NCI-H524 treated with DMSO at 0.1 percent for 48 hours (cell line): ENCODE measurements around the gene COG3.
"Not testable (repeated sequence)": the region's sequence is repeated elsewhere in the genome, so short reads cannot be mapped to it uniquely, and the experiment has no call there.

Experiments used
- DNase-seq: peaks from one replicate; lab custom pipeline; 2025; lab: John Stamatoyannopoulos, UW

The COG3 gene

DNA sequence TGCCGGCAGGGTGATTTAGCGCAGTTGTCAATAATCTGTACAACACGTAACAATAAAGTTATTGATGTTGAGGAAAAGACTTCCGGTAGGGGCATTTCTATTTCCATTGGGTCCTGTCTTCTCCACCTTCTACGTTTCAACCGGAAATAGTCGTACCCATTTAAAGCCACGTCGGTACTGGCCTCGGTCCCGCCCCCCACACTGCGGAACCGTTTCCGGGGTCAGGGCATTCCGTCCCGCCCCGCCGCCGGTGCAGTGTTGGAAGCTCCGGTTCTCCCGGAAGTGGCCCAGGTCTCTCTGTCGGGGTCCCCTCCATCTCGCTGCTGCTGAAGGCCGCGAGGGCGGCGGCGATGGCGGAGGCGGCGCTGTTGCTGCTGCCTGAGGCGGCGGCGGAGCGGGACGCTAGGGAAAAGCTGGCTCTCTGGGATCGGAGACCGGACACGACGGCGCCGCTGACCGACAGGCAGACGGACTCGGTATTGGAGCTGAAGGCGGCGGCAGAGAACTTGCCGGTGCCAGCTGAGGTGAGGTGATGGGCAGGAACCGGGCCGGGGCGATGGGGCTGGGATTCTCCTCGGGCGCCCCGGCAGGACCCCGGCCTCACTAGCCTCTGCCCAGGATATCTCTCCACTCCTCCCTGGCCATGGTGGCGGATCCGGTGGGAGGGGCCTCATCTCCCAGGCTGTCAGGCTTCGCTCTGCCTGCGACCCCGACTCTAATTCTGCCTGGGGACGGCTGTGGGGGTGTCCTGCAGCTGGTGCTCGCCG is at the start of gene COG3:
Gene COG3, plus strand, starts transcription at position 253 of the 767 bp plus-strand sequence. Its CDS starts 98 bp downstream, at position 351.
- peak; percentile 92 for DNase-seq

DNA sequence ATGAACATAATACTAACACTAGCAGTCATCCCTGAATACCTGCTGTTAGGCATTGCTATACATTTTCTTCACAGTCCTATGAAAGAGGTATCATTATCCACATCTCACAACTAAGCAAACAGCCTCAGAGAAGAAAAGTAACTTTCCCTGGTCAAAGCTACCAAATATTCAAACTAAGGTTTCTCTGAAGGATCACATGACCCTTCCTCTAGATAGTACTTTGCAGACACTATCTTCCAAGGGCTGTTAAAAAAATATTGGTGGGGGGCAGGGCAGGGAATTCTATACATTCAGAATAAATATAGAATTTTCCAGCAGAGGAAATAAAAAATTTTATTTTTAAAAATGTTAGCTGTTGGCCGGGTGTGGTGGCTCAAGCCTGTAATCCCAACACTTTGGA is 49.6 kb upstream of the COG3 start:
- no peak for DNase-seq

GRCh38 chr13:45416516-45417128 is 48.1 kb upstream of the COG3 start:
- no peak for DNase-seq

- DNase-seq = peak; percentile 69
Measured at GRCh38 chr13:45417790-45418534, 46.8 kb upstream of the COG3 start, which contains the start of gene SLC25A30. Gene SLC25A30 (minus strand): TSS chr13:45418373. CDS start chr13:45411425, 6,948 bp downstream.

- DNase-seq = not testable (repeated sequence)
Measured at GRCh38 chr13:45419389-45419788, 45.4 kb upstream of the COG3 start.

DNA sequence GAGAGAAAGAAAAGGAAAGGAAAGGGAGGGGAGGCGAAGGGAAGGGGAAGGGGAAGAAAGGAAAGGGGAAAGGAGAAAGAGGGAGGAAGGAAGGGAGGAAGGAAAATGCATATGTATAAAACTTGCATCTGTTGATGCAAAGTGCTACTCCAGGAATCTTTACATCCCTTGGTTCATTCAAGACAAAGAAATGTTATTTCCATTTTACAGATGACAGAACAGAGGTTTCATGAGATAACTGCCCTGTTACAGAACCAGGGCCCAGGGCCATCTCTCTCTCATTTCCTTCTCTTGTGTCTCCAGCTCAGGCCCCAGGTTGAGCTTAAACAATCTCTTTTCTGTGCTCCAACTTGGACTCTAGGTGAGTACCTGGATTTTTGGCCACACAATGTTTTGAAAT is 44.8 kb upstream of the COG3 start:
- no peak for DNase-seq

GRCh38 chr13:45422731-45423292 is 41.9 kb upstream of the COG3 start:
- no peak for DNase-seq

- not testable (repeated sequence) for DNase-seq
Measured at GRCh38 chr13:45426056-45426841, 38.5 kb upstream of the COG3 start.

DNA sequence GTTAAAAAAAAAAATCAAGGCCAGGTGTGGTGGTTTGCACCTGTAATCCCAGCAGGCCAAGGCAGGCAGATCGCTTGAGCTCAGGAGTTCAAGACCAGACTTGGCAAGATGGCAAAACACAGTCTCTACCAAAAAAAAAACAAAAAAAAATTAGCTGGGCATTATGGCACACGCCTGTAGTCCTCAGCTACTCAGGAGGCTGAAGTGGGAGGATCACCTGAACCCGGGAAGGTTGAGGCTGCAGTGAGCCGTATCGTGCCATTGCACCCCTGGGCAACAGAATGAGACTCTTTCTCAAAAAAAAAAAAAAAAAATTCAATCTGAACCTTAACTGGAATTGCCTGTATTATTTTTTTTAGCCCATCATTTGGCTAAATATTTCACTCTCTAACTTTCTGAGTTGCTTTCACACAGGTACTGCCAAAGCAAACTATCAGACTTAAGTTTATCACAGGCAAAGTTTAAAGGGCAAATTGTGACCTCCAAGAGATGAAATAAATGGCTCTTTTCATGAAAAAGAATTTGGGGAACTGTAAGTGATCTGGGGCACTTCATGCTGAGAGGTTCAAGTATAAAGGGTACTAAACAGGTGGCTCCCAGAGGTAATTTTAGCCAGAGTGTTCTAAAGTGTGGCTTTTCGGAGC is 31.9 kb upstream of the COG3 start:
- no peak for DNase-seq

GRCh38 chr13:45433381-45433790 is 31.4 kb upstream of the COG3 start:
- DNase-seq = no peak

- no peak for DNase-seq
Measured at GRCh38 chr13:45434556-45435371, 30.0 kb upstream of the COG3 start.

GRCh38 chr13:45436332-45436731 is 28.4 kb upstream of the COG3 start:
- DNase-seq = no peak

- no peak for DNase-seq
Measured at GRCh38 chr13:45436953-45437352, 27.8 kb upstream of the COG3 start.

DNA sequence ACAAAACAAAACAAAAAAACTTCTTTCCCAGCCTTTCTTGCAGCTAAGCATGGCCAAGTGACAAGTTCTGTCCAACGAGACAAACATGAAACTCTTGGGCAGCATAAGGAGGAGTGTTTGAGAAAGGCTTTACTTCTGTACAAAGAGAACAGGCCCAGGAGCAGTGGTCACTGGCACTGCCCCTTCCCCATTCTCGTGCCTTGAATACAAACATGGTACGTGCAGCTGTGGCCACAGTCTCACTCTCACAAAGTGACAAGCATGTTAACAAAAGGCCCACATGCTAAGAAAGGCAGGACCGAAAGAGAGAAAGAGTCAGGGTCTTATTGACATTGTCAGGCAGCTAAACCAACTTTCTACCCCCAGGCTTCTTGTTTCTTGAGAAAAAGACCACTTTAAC is 26.8 kb upstream of the COG3 start:
- no peak for DNase-seq

- DNase-seq = no peak
Measured at GRCh38 chr13:45439008-45439407, 25.7 kb upstream of the COG3 start.

GRCh38 chr13:45439781-45440462 is 24.8 kb upstream of the COG3 start:
- DNase-seq = no peak

DNA sequence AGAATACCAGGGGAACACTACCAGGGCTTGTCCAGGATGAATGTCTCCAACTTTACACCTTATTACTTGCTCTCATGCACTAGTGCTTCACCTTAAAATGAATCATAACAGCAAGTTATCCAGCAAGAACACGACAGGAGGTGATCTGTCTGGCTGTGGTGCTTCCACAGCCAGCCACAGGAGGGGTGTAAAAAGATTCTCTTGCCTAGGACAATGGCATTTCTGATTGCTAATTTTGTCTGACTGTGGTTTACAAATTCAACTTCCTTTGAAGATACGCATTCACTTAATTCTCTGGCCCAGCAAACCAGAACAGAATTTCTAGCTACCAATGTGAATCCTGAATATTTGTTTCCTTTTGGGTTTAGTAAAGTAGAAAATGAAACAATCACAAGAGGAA is 23.1 kb upstream of the COG3 start:
- no peak for DNase-seq

DNA sequence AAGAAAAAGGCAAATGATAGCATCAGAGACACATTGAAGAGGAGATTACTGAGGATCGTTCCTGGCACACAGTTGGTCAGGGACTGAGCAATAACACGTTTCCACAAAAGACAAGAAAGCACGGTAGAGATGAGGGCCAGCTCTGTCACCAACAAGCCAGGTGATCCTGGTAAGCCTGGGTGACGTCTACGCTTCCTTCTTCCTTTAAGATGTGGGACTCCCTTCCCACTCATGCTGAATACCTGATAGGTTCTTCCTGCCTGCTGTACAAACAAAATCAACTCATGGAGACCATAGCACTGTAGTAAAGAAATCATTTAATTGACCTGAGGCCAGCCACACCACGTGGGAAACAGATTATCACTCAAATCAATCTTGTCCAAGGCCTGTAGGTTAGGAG is 19.7 kb upstream of the COG3 start:
- no peak for DNase-seq

DNA sequence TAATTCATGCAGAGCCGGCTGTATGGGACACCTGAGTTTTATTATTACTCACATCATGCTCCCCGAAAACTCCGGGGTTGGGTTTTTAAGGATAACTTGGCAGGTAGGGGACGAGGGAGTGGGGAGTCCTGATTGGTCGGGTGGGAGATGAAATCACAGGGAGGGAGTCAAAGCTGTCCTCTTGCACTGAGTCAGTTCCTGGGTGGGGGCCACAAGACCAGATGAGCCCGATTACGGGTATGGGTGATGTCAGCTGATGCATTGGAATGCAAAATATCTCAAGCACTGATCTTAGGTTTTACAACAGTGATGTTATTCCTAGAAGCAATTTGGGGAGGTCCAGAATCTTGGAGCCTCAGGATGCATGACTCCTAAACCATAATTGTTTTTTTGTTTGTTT is 18.6 kb upstream of the COG3 start:
- DNase-seq = no peak
